ENCODE results near the gene NSRP1.

DNA sequence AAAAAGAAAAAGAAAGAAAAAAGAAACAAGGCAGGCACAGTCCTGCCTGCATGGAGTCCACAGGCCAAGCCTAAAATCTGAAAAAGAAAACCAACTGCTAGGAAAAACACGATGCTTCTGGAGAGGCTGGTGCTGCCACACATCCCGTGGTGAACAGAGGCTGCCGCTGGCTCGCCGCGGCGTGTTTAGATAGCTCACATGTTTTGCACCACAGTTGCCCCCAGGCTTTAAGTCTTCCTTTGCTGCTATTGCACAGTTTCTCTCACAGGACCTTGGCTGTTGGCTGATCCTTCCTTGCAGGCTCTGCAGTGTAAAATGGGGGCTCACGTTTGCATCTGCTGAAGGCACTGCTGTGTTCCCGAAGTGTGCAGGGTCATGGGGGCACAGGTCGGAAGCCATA is 110.3 kb downstream of the NSRP1 start:
- no peak for TF ChIP-seq CTCF (conservative IDR thresholded peaks at IDR 0.05; ENCODE audit: low read length)
- no peak for TF ChIP-seq EZH2phosphoT487 (IDR thresholded peaks at IDR 0.05; ENCODE audit: borderline replicate concordance)

Data from Loucy (cell line).